Astrocyte (in vitro differentiated cells and primary cell): ENCODE results near the gene CD4. TPM values are rescaled to one million over a fixed set of nuclear protein-coding genes. Genes with fewer than 3 reads are reported as not detected.

ENCODE experiments used
- DNase-seq: peaks from one replicate; pipeline ENCODE4 v3.0.0-alpha.2; 2010; ENCODE audit warnings: low read depth
- FAIRE-seq: peaks from 2 replicates; lab custom pipeline; 2011; peaks lifted over from hg19 to GRCh38; lab: Jason Lieb, UNC
- H2AFZ ChIP-seq: 2 replicates; pipeline ENCODE4 v1.6.0; 2012; ENCODE audit warnings: low read depth, low read length, inconsistent platforms
- H3K27ac ChIP-seq: 2 replicates; pipeline ENCODE4 v1.5.1; 2011; ENCODE audit warnings: low read depth, low read length, inconsistent platforms
- H3K27me3 ChIP-seq: 2 replicates; pipeline ENCODE4 v1.6.0; 2011; ENCODE audit warnings: low read length, inconsistent platforms; ENCODE audit not compliant: insufficient read depth
- H3K36me3 ChIP-seq: 2 replicates; pipeline ENCODE4 v1.5.1; 2011; ENCODE audit warnings: low read length, inconsistent platforms; ENCODE audit not compliant: insufficient read depth
- H3K4me1 ChIP-seq: 2 replicates; pipeline ENCODE4 v1.5.1; 2011; ENCODE audit warnings: low read length, inconsistent platforms; ENCODE audit not compliant: insufficient read depth
- H3K4me2 ChIP-seq: 2 replicates; pipeline ENCODE4 v1.6.0; 2012; ENCODE audit warnings: low read length, inconsistent platforms
- H3K4me3 ChIP-seq: 2 replicates; pipeline ENCODE4 v1.5.1; 2011; ENCODE audit warnings: low read depth, mild to moderate bottlenecking, low read length, inconsistent platforms; ENCODE audit not compliant: insufficient read depth
- H3K79me2 ChIP-seq: 2 replicates; pipeline ENCODE4 v1.6.0; 2012; ENCODE audit warnings: mild to moderate bottlenecking, low read length, inconsistent platforms; ENCODE audit not compliant: insufficient read depth
- H3K9ac ChIP-seq: 2 replicates; pipeline ENCODE4 v1.6.0; 2012; ENCODE audit warnings: mild to moderate bottlenecking, low read length, inconsistent platforms
- H3K9me3 ChIP-seq: 2 replicates; pipeline ENCODE4 v1.5.1; 2012; ENCODE audit warnings: low read depth, mild to moderate bottlenecking, low read length, inconsistent platforms; ENCODE audit not compliant: insufficient read depth
- H4K20me1 ChIP-seq: 2 replicates; pipeline ENCODE4 v1.6.0; 2012; ENCODE audit warnings: low read length, inconsistent platforms; ENCODE audit not compliant: insufficient read depth
- H3K27ac Mint-ChIP-seq: one replicate; pipeline ENCODE4 v1.8.0; 2021; ENCODE audit warnings: mild to moderate bottlenecking, mixed read lengths; ENCODE audit not compliant: unreplicated experiment
- H3K27me3 Mint-ChIP-seq: one replicate; pipeline ENCODE4 v1.8.0; 2021; ENCODE audit warnings: low read depth, mixed read lengths; ENCODE audit not compliant: unreplicated experiment
- H3K36me3 Mint-ChIP-seq: one replicate; pipeline ENCODE4 v1.8.0; 2021; ENCODE audit warnings: low read depth, mixed read lengths; ENCODE audit not compliant: unreplicated experiment
- H3K4me1 Mint-ChIP-seq: one replicate; pipeline ENCODE4 v1.8.0; 2021; ENCODE audit warnings: low read depth, mixed read lengths; ENCODE audit not compliant: unreplicated experiment
- H3K4me3 Mint-ChIP-seq: one replicate; pipeline ENCODE4 v1.8.0; 2021; ENCODE audit warnings: mild to moderate bottlenecking, moderate library complexity, mixed read lengths; ENCODE audit not compliant: unreplicated experiment
- H3K9me3 Mint-ChIP-seq: one replicate; pipeline ENCODE4 v1.8.0; 2021; ENCODE audit warnings: mild to moderate bottlenecking, mixed read lengths; ENCODE audit not compliant: unreplicated experiment
- CTCF ChIP-seq: IDR thresholded peaks from 2 replicates; pipeline ENCODE4 v1.5.1; 2011; ENCODE audit warnings: low read depth, mild to moderate bottlenecking, inconsistent platforms, low read length, moderate library complexity; ENCODE audit not compliant: insufficient read depth
- EZH2 ChIP-seq: IDR thresholded peaks from 2 replicates; pipeline ENCODE4 v1.6.1; 2012; ENCODE audit warnings: mild to moderate bottlenecking, low read length, inconsistent platforms; ENCODE audit not compliant: insufficient read depth
- total RNA-seq: library from RNA; stranded (reverse); gene quantifications from 2 replicates; pipeline ENCODE4 v1.2.1, GENCODE V29; 2021

Gene CD4
- total RNA-seq, 1 donor from 2014 or later: 0.54 TPM

- peaks cover 40% of the 10 kb centered on the region for H3K36me3 ChIP-seq
- DNase-seq (no peak), FAIRE-seq (no peak)
- Mint-ChIP-seq H3K36me3 (peaks cover 27% of the 10 kb centered on the region), H3K27me3 (no peaks in the 10 kb centered on the region), H3K9me3 (no peaks in the 10 kb centered on the region), H3K4me1 (peaks cover 30% of the 10 kb centered on the region), H3K27ac (no peak overlapping the region), H3K4me3 (peak overlapping the region; percentile 99)
- peak overlapping the region; percentile 21 for H3K9ac ChIP-seq
- H3K4me3 ChIP-seq: no peak overlapping the region
- peaks cover 59% of the 10 kb centered on the region for H4K20me1 ChIP-seq
- H3K79me2 ChIP-seq: peaks cover 33% of the 10 kb centered on the region
- no peak overlapping the region for H3K4me2 ChIP-seq
- no peak overlapping the region for H3K27ac ChIP-seq
- no peak overlapping the region for H2AFZ ChIP-seq
- peaks cover 17% of the 10 kb centered on the region for H3K4me1 ChIP-seq
- no peaks in the 10 kb centered on the region for H3K9me3 ChIP-seq
- TF ChIP-seq CTCF: no peak
- TF ChIP-seq EZH2: no peak
- no peaks in the 10 kb centered on the region for H3K27me3 ChIP-seq
Measured at GRCh38 chr12:6750506-6750905, 38.8 kb upstream of the CD4 start.

- peaks cover 34% of the 10 kb centered on the region for H3K36me3 ChIP-seq
- peak overlapping the region; percentile 81 for H3K4me3 ChIP-seq
- H3K27me3 Mint-ChIP-seq: no peaks in the 10 kb centered on the region
- no peak overlapping the region for H3K27ac ChIP-seq
- no peaks in the 10 kb centered on the region for H3K9me3 ChIP-seq
- peaks cover 13% of the 10 kb centered on the region for H3K4me1 ChIP-seq
- H3K4me3 Mint-ChIP-seq: peak overlapping the region; percentile 99
- H2AFZ ChIP-seq: no peak overlapping the region
- peaks cover 24% of the 10 kb centered on the region for H3K4me1 Mint-ChIP-seq
- FAIRE-seq: no peak
- H3K9me3 Mint-ChIP-seq: no peaks in the 10 kb centered on the region
- H3K27ac Mint-ChIP-seq: peak overlapping the region; percentile 93
- H3K9ac ChIP-seq: peak overlapping the region; percentile 97
- H3K27me3 ChIP-seq: no peaks in the 10 kb centered on the region
- peak overlapping the region; percentile 98 for H3K4me2 ChIP-seq
- H3K79me2 ChIP-seq: peaks cover 33% of the 10 kb centered on the region
- DNase-seq: no peak
- peaks cover 16% of the 10 kb centered on the region for H3K36me3 Mint-ChIP-seq
- H4K20me1 ChIP-seq: peaks cover 55% of the 10 kb centered on the region
- TF ChIP-seq EZH2 (no peak), CTCF (no peak)
Measured at GRCh38 chr12:6751767-6752166, 37.6 kb upstream of the CD4 start.

- TF ChIP-seq CTCF (peak; percentile 31), EZH2 (no peak)
- Histone ChIP-seq H3K9ac (peak overlapping the region; percentile 97), H3K27ac (peak overlapping the region; percentile 98), H3K36me3 (peaks cover 29% of the 10 kb centered on the region), H3K4me1 (peaks cover 13% of the 10 kb centered on the region), H3K4me3 (peak overlapping the region; percentile 81), H3K79me2 (peaks cover 33% of the 10 kb centered on the region), H3K9me3 (no peaks in the 10 kb centered on the region), H4K20me1 (peaks cover 50% of the 10 kb centered on the region), H3K4me2 (peak overlapping the region; percentile 98), H2AFZ (peak overlapping the region; percentile 90), H3K27me3 (no peaks in the 10 kb centered on the region)
- FAIRE-seq: no peak
- H3K27ac Mint-ChIP-seq: peak overlapping the region; percentile 93
- H3K27me3 Mint-ChIP-seq: no peaks in the 10 kb centered on the region
- peaks cover 16% of the 10 kb centered on the region for H3K36me3 Mint-ChIP-seq
- peak; percentile 29 for DNase-seq
- H3K4me3 Mint-ChIP-seq: peak overlapping the region; percentile 99
- no peaks in the 10 kb centered on the region for H3K9me3 Mint-ChIP-seq
- H3K4me1 Mint-ChIP-seq: peaks cover 24% of the 10 kb centered on the region
Measured at GRCh38 chr12:6752167-6752920, 37.0 kb upstream of the CD4 start.
